ENCODE data around the gene MAPK1.
"Not testable (repeated sequence)": the region's sequence is repeated elsewhere in the genome, so short reads cannot be mapped to it uniquely, and the experiment has no call there.

MAPK1 gene

GRCh38 chr22:21845558-21846453 is 21.6 kb downstream of the MAPK1 start:
- DNase-seq (ENCODE audit: low spot score): peak; percentile 54

GRCh38 chr22:21842946-21843345 is 24.5 kb downstream of the MAPK1 start:
- no peak for DNase-seq (ENCODE audit: low spot score)

GRCh38 chr22:21841422-21841821 is 26.0 kb downstream of the MAPK1 start:
- no peak for DNase-seq (ENCODE audit: low spot score)

- DNase-seq (ENCODE audit: low spot score): no peak
Measured at GRCh38 chr22:21840236-21840823, 27.1 kb downstream of the MAPK1 start.

- DNase-seq (ENCODE audit: low spot score): no peak
Measured at GRCh38 chr22:21839765-21840140, 27.7 kb downstream of the MAPK1 start.

- DNase-seq (ENCODE audit: low spot score): not testable (repeated sequence)
Measured at GRCh38 chr22:21839104-21839764, 28.2 kb downstream of the MAPK1 start.

GRCh38 chr22:21837248-21837979 is 30.0 kb downstream of the MAPK1 start:
- DNase-seq (ENCODE audit: low spot score): no peak

GRCh38 chr22:21836486-21836885 is 31.0 kb downstream of the MAPK1 start:
- DNase-seq (ENCODE audit: low spot score): not testable (repeated sequence)

GRCh38 chr22:21835378-21835777 is 32.1 kb downstream of the MAPK1 start:
- DNase-seq (ENCODE audit: low spot score): no peak

- no peak for DNase-seq (ENCODE audit: low spot score)
Measured at GRCh38 chr22:21834869-21835268, 32.6 kb downstream of the MAPK1 start.

GRCh38 chr22:21832291-21833290 is 34.9 kb downstream of the MAPK1 start:
- DNase-seq (ENCODE audit: low spot score): no peak

- DNase-seq (ENCODE audit: low spot score): no peak
Measured at GRCh38 chr22:21829523-21829922, 37.9 kb downstream of the MAPK1 start.

- no peak for DNase-seq (ENCODE audit: low spot score)
Measured at GRCh38 chr22:21828268-21828638, 39.2 kb downstream of the MAPK1 start.

- DNase-seq (ENCODE audit: low spot score): no peak
Measured at GRCh38 chr22:21827628-21828267, 39.7 kb downstream of the MAPK1 start.

GRCh38 chr22:21826204-21826603 is 41.2 kb downstream of the MAPK1 start:
- DNase-seq (ENCODE audit: low spot score): no peak

- not testable (repeated sequence) for DNase-seq (ENCODE audit: low spot score)
Measured at GRCh38 chr22:21824962-21825361, 42.5 kb downstream of the MAPK1 start.

- no peak for DNase-seq (ENCODE audit: low spot score)
Measured at GRCh38 chr22:21824445-21824912, 43.0 kb downstream of the MAPK1 start.

GRCh38 chr22:21823740-21824444 is 43.6 kb downstream of the MAPK1 start:
- DNase-seq (ENCODE audit: low spot score): no peak

GRCh38 chr22:21819183-21819770 is 48.2 kb downstream of the MAPK1 start:
- DNase-seq (ENCODE audit: low spot score): no peak
